Endothelial cell of umbilical vein (primary cell): Measurements from ENCODE around the gene POR.

ENCODE experiments used
- CTCF ChIP-seq, 2 donors: IDR thresholded peaks; 1 replicate in 1 of 2; 2 replicates in 1 of 2; pipeline ENCODE4 v1.5.1; 2011; ENCODE audit warnings: low read length in 2 of 2, mild to moderate bottlenecking in 2 of 2, moderate library complexity in 2 of 2, control low read depth in 1 of 2, inconsistent platforms in 1 of 2, low read depth in 1 of 2; ENCODE audit not compliant: insufficient read depth in 1 of 2; ENCODE audit errors: extremely low read depth in 1 of 2
- EZH2 ChIP-seq: IDR thresholded peaks from 2 replicates; pipeline ENCODE4 v1.6.1; 2012; ENCODE audit warnings: borderline replicate concordance, low read depth, mild to moderate bottlenecking, moderate library complexity, low read length, inconsistent platforms; ENCODE audit not compliant: severe bottlenecking
- GATA2 ChIP-seq: IDR thresholded peaks from 2 replicates; pipeline ENCODE4 v1.7.0; 2011; ENCODE audit warnings: low read depth, mild to moderate bottlenecking, moderate library complexity, mixed read lengths, low read length; ENCODE audit not compliant: insufficient read length, insufficient read depth
- JUN ChIP-seq: IDR thresholded peaks from 2 replicates; pipeline ENCODE4 v1.6.1; 2011; ENCODE audit warnings: borderline replicate concordance, low read depth; ENCODE audit not compliant: insufficient read length, insufficient read depth
- MAX ChIP-seq: IDR thresholded peaks from 2 replicates; pipeline ENCODE4 v1.6.1; 2011; ENCODE audit not compliant: insufficient read depth, insufficient read length
- POLR2A ChIP-seq: IDR thresholded peaks from 2 replicates; pipeline ENCODE4 v1.6.1; 2012; ENCODE audit warnings: low read depth, mild to moderate bottlenecking, control low read depth, low read length
- POLR2AphosphoS5 ChIP-seq: IDR thresholded peaks from 2 replicates; pipeline ENCODE4 v1.6.1; 2012; ENCODE audit warnings: low read depth, mild to moderate bottlenecking, control low read depth, low read length, moderate library complexity; ENCODE audit not compliant: insufficient read depth

- TF ChIP-seq POLR2A (no peak), MAX (no peak), EZH2 (no peak), CTCF (IDR thresholded peaks at IDR 0.05; ENCODE audit: extremely low read depth in 1 of 2, insufficient read depth in 1 of 2, low read depth in 1 of 2, low read length in 2 of 2) (no peak), POLR2AphosphoS5 (no peak), GATA2 (no peak), JUN (no peak)
Measured at GRCh38 chr7:75967055-75967454, 52.1 kb downstream of the POR start.
